GM20000 (cell line): ENCODE data around the gene CACNA1B.
"Not testable (repeated sequence)": the region's sequence is repeated elsewhere in the genome, so short reads cannot be mapped to it uniquely, and the experiment has no call there.

Source experiments
- DNase-seq: peaks from one replicate; pipeline ENCODE4 v3.0.0; 2012; ENCODE audit warnings: low spot score
- TF ChIP-seq, protein P1 (sequence below): IDR thresholded peaks from 2 replicates; pipeline ENCODE4 v1.5.1; 2012; ENCODE audit warnings: mild to moderate bottlenecking, control low read depth; ENCODE audit errors: extremely low read depth, missing control alignments

The CACNA1B gene

DNA sequence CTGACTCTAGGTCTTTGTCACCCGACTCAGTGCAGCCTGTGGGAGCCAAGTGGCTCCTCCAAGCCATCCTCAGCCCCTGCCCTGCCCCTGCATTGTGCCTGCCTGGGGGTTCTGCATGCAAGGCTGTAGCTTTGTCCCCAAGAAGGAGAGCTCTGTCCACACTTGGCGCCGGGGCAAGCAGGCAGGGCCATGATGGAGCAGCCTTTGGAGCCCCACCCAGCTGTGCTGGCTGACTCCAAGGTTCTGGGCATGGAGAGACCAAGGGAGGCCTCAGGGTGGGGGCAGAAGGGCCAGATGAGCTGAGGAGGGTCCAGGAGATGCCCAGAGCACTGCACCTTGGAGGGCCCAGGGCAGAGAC is 226.2 kb downstream of the CACNA1B start:
- peak; percentile 3 for DNase-seq
- TF ChIP-seq, protein P1, sequence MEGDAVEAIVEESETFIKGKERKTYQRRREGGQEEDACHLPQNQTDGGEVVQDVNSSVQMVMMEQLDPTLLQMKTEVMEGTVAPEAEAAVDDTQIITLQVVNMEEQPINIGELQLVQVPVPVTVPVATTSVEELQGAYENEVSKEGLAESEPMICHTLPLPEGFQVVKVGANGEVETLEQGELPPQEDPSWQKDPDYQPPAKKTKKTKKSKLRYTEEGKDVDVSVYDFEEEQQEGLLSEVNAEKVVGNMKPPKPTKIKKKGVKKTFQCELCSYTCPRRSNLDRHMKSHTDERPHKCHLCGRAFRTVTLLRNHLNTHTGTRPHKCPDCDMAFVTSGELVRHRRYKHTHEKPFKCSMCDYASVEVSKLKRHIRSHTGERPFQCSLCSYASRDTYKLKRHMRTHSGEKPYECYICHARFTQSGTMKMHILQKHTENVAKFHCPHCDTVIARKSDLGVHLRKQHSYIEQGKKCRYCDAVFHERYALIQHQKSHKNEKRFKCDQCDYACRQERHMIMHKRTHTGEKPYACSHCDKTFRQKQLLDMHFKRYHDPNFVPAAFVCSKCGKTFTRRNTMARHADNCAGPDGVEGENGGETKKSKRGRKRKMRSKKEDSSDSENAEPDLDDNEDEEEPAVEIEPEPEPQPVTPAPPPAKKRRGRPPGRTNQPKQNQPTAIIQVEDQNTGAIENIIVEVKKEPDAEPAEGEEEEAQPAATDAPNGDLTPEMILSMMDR: no peak

DNA sequence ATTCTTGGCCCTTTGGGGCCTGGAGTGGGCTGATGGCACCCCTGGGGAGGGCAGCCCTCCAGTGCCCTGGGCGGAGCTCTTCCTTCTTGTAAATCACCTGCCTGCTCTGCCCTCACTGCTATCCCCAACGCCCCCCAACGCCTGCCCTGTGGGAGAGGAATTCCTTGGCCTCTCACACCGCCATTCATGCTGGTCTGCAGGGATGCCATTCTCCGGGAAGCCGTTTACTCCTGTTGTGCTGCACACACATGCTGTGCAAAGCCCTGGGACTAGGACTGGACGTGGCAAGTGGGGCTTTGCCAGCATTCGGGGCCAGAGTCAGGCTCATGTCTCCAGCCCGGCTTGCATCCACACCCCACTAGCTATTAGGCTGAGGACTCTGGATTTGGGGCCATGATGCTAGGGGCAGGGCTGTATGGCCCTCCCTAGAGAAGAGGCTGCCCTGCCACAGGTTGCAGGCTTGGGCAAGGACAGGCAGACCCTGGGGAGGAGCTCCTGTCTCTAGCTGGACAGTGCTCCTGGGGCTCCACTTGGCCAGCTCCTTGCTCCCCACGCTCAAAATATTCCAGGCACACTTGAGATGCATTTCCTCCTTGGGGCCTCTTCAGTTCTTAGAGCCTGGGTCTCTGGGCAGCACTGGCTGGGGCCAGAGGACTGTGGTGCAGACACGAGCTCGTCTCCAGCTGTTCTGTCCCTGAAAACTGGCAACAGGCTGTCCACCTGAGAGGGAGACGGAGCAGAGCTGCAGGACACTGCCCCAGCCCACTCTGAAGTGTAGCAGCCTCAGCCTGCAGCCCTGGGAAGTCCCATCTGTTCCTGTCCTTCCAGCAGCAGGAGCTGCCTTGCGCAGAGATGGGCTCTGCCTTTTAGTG is 226.9 kb downstream of the CACNA1B start:
- TF ChIP-seq, protein P1: no peak
- DNase-seq: no peak

DNA sequence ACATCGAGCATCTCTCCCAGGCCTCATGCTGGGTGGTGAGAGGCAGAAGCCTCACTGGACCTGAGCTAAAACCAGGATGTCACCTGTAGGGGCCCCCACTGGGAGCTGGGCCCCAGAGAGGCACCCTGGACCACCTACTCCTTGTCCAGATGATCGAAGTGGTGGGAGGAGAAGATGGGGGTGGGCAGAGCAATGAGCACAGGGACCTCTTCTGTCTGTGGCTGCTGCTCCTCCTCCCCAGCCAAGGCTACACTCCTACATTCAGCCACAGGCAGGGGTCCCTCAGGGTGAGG is 227.5 kb downstream of the CACNA1B start:
- no peak for DNase-seq
- TF ChIP-seq, protein P1: no peak

DNA sequence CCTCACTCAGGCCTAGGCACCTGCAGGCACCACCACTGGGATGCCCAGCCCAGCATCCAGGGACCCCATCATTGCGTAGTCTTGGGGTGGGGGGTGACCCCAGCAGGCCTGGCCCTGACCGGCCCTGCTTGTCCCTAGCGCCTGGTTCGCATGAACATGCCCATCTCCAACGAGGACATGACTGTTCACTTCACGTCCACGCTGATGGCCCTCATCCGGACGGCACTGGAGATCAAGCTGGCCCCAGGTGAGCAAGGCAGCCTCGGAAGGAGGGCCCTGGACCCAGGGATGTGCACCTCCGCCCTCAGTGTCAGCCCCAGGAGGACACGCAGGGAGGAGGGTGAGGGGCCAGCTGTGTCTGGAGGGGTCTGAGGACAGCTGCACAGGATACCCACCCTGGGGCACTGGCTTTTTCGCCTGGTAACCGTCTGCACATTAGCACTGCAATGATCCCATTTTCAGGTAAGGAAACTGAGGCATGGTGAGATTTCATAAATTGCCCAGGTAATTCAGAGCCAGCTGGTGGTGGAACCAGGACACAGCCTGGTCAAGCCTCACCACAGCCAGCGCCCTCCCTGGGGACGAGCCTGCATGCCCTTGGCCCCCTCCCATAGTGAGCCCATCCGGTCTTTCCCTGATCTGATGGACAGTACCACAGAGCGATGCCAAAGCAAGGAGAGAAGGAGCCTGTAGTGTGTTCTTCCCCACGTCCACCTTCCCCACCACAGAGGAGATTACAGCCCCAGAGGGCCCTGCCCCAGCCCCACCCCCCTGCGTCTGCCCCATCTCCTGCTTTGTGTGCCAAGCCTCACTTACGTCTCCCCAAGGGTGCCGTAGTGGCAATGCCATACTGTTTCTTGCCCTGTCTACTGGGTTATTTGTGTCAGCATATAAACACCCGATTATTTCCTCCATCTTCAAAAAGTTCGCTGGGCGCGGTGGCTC is 228.3 kb downstream of the CACNA1B start:
- no peak for DNase-seq
- TF ChIP-seq, protein P1: no peak

DNA sequence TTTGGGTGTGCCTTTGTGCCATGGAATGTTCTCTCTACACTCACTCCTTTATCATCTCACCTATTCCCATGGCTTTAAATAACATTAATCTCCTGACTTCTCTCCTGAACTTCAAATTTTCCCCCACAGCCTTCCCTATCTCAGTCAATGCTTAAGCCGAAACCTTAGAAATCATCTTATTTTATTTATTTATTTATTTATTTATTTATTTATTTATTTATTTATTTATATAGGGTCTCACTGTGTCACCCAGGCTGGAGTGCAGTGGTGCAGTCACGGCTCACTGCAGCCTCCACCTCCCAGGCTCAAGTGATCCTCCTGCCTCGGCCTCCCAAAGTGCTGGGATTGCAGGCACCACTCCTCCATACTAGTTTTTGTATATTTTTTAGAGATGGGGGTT is 229.5 kb downstream of the CACNA1B start:
- DNase-seq: not testable (repeated sequence)

DNA sequence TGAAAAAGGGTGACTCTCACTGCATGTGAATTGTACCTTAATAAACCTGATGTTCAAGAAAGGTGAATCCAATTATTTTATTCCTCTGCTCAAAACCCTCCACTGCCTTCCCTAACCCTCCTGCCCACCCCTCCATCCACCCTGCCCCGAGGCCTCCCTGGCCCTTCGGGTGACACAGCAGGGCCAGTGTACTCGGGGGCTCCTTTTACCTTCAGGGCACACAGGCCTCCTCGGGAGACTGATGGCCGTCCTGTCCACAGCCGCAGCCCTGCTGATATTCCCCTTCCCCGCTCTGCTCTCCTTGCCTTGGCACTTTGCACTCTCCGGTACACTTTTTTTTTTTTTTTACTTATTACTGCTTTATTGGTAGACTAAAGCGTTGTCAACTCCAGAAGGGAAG is 234.0 kb downstream of the CACNA1B start:
- TF ChIP-seq, protein P1: no peak
- DNase-seq: no peak

DNA sequence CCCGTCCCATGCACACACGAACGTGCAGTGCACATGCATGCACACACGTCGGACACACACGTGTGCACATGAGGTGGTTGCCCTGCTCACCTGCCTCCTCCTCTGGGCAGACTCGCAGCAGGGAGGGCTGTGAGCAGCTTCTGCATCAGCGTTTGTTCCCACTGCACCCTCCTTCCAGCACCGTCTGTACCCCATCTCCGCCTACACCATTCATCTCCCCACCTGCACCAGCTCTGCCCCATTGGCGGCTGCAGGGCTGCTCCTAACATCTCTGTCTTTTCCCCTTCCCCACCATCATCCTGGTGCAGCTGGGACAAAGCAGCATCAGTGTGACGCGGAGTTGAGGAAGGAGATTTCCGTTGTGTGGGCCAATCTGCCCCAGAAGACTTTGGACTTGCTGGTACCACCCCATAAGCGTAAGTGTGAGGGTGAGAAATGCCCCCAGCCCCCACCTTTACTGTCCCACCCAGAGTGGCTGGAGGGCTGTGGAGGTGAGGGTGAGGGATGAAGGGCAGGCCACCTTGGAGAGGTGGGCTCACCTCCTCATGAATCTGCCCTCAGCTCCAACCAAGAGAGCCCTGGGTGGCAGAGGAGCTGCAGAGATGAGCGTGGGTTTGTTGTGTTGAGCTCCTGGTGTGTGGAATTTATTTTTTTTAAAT is 234.6 kb downstream of the CACNA1B start:
- TF ChIP-seq, protein P1: no peak
- DNase-seq: no peak
